GM12878 (cell line): ENCODE results near the gene AP4B1. TPM values are rescaled to one million over a fixed set of nuclear protein-coding genes. Genes with fewer than 3 reads are reported as not detected.

Experiments used
- ATAC-seq: fragments of 200-7000 bp; cut with Tn5 transposase; 3 replicates; pipeline ENCODE4 v1.9.1; 2020; ENCODE audit warnings: mild to moderate bottlenecking, moderate library complexity
- BruUV-seq: library from RNA; stranded (reverse); fragments of 400-500 nt; replicated peaks from 2 replicates; lab custom pipeline; 2021; lab: Mats Ljungman, UMichigan
- CTCF ChIA-PET: fragments of 300-600 bp; sonication (Branson Sonifier 250); formaldehyde crosslinking; extraction: SDS; loops from one replicate; lab custom pipeline; 2021; ENCODE audit warnings: inconsistent platforms; lab: Yijun Ruan, JAX
- POLR2A ChIA-PET: fragments of 350-600 bp; formaldehyde crosslinking; extraction: SDS; loops from one replicate; lab custom pipeline; 2021; ENCODE audit warnings: inconsistent platforms; lab: Charles Lee
- RAD21 ChIA-PET: fragments of 300-600 bp; sonication (Branson Sonifier 250); formaldehyde crosslinking; loops from one replicate; lab custom pipeline; 2023; ENCODE audit warnings: antibody characterized with exemption; ENCODE audit not compliant: unreplicated experiment; lab: Charles Lee
- SMC1A ChIA-PET: fragments of 300-600 bp; sonication (Branson Sonifier 250); formaldehyde crosslinking; loops from one replicate; lab custom pipeline; 2023; ENCODE audit not compliant: unreplicated experiment, uncharacterized antibody; lab: Charles Lee
- DNase-seq: peaks from one replicate; pipeline ENCODE4 v3.0.0-alpha.2; 2011; ENCODE audit warnings: low read depth, low spot score
- FAIRE-seq: peaks from 3 replicates; lab custom pipeline; 2011; peaks lifted over from hg19 to GRCh38; lab: Jason Lieb, UNC
- H2AFZ ChIP-seq: 2 replicates; pipeline ENCODE4 v1.6.0; 2011; ENCODE audit warnings: low read depth, low read length, control low read depth; ENCODE audit not compliant: control insufficient read depth
- H3K27ac ChIP-seq: 2 replicates; pipeline ENCODE4 v1.5.1; 2011; ENCODE audit warnings: control low read depth; ENCODE audit not compliant: control insufficient read depth, insufficient read depth
- H3K27me3 ChIP-seq, 2 experiments: replicated peaks in 1 of 2; 2 replicates each; pipeline versions ENCODE4 v1.6.0 to v1.6.1; 2011; ENCODE audit warnings: low read length in 1 of 2; ENCODE audit not compliant: control insufficient read depth in 2 of 2, insufficient read depth in 2 of 2
- H3K36me3 ChIP-seq, 2 experiments: 2 replicates each; pipeline ENCODE4 v1.5.1; 2011; ENCODE audit warnings: low read length in 1 of 2; ENCODE audit not compliant: control insufficient read depth in 2 of 2, insufficient read depth in 2 of 2
- H3K4me1 ChIP-seq: 2 replicates; pipeline ENCODE4 v1.6.1; 2011; ENCODE audit warnings: mild to moderate bottlenecking, low read length, moderate library complexity, mixed read lengths; ENCODE audit not compliant: control insufficient read depth, insufficient read depth
- H3K4me2 ChIP-seq: 2 replicates; pipeline ENCODE4 v1.6.0; 2011; ENCODE audit warnings: control low read depth; ENCODE audit not compliant: control insufficient read depth, insufficient read depth
- H3K4me3 ChIP-seq: fragments of 200-600 bp; sonication (generic); 2 replicates; pipeline ENCODE4 v1.5.1; 2016
- H3K79me2 ChIP-seq: 2 replicates; pipeline ENCODE4 v1.6.0; 2011; ENCODE audit warnings: low read length; ENCODE audit not compliant: control insufficient read depth, insufficient read depth
- H3K9ac ChIP-seq: 2 replicates; pipeline ENCODE4 v1.8.0; 2011; ENCODE audit warnings: low read length, control low read depth, mixed read lengths; ENCODE audit not compliant: control insufficient read depth, insufficient read depth
- H3K9me3 ChIP-seq: replicated peaks from 3 replicates; pipeline ENCODE4 v1.5.1; 2011; ENCODE audit warnings: mild to moderate bottlenecking, low read length; ENCODE audit not compliant: control insufficient read depth, insufficient read depth
- H4K20me1 ChIP-seq: 2 replicates; pipeline ENCODE4 v1.6.0; 2011; ENCODE audit not compliant: control insufficient read depth, insufficient read depth
- ATF7 ChIP-seq: fragments of 450-650 bp; IDR thresholded peaks from 2 replicates; pipeline ENCODE4 v1.6.1; 2016; ENCODE audit warnings: low read depth, mild to moderate bottlenecking
- DPF2 ChIP-seq: fragments of 450-650 bp; IDR thresholded peaks from 2 replicates; pipeline ENCODE4 v1.6.1; 2017; ENCODE audit warnings: mild to moderate bottlenecking
- IRF3 ChIP-seq: fragments of 450-650 bp; IDR thresholded peaks from 2 replicates; pipeline ENCODE4 v1.6.1; 2014; ENCODE audit warnings: mild to moderate bottlenecking
- MYB ChIP-seq: fragments of 150-350 bp; IDR thresholded peaks from 2 replicates; pipeline ENCODE4 v1.6.1; 2014; ENCODE audit warnings: mild to moderate bottlenecking, low read depth, low read length, borderline replicate concordance
- MYC ChIP-seq: IDR thresholded peaks from 2 replicates; pipeline ENCODE4 v1.6.1; 2011; ENCODE audit warnings: mild to moderate bottlenecking, low read length, moderate library complexity, inconsistent platforms; ENCODE audit not compliant: insufficient read depth, insufficient replicate concordance, insufficient read length, severe bottlenecking
- NFYB ChIP-seq: IDR thresholded peaks from 2 replicates; pipeline ENCODE4 v1.6.1; 2011; ENCODE audit warnings: low read depth, mild to moderate bottlenecking, low read length, improper control_type of control experiment, moderate library complexity; ENCODE audit not compliant: insufficient read depth
- POLR2A ChIP-seq: IDR thresholded peaks from 2 replicates; pipeline ENCODE4 v1.6.1; 2011; ENCODE audit warnings: low read depth, mild to moderate bottlenecking, low read length
- SMARCA5 ChIP-seq: fragments of 450-650 bp; IDR thresholded peaks from 2 replicates; pipeline ENCODE4 v1.6.1; 2017; ENCODE audit warnings: mild to moderate bottlenecking
- SUZ12 ChIP-seq: fragments of 200-600 bp; sonication (generic); IDR thresholded peaks from one replicate; pipeline ENCODE4 v1.6.1; 2018; ENCODE audit warnings: antibody characterized with exemption, mild to moderate bottlenecking; ENCODE audit not compliant: unreplicated experiment
- TARDBP ChIP-seq: IDR thresholded peaks from 2 replicates; pipeline ENCODE4 v1.6.1; 2016; ENCODE audit warnings: borderline replicate concordance
- ZNF207 ChIP-seq: fragments of 450-650 bp; IDR thresholded peaks from 2 replicates; pipeline ENCODE4 v1.6.1; 2014; ENCODE audit warnings: antibody characterized with exemption, mild to moderate bottlenecking, borderline replicate concordance
- ZZZ3 ChIP-seq: IDR thresholded peaks from 2 replicates; pipeline ENCODE4 v1.6.1; 2011; ENCODE audit warnings: low read depth; ENCODE audit not compliant: control insufficient read depth, insufficient read length
- whole genome bisulfite sequencing: methylation state at CpG from one replicate; pipeline ENCODE4 v1.1.6; 2016; ENCODE audit warnings: low lambda C conversion rate; ENCODE audit not compliant: insufficient replicate concordance, insufficient coverage; ENCODE audit errors: missing lambda C conversion rate; 5-methylcytosine and 5-hydroxymethylcytosine counted together
- in situ Hi-C: fragments of 300-500 bp; cut with MboI; formaldehyde crosslinking; loops from 9 replicates; pipeline ENCODE4 v1.14.3; 2018; ENCODE audit warnings: mixed read lengths
- intact Hi-C: fragments of 100-400 bp; cut with micrococcal nuclease; formaldehyde crosslinking; loops from one replicate; pipeline ENCODE4 v1.14.2; 2022; ENCODE audit not compliant: unreplicated experiment
- polyA plus RNA-seq, 11 experiments: library from polyadenylated mRNA; depleted of rRNA in 4 of 11; unstranded in 6 of 11; stranded (reverse) in 5 of 11; fragments of >200 nt; fragmentation: Nextera tagmentation in 4 of 11; fragmentation: Illumina TruSeq in 1 of 11; extraction: Ambion mirVana in 4 of 11; extraction: Trizol in 1 of 11; gene quantifications; 1 replicate in 1 of 11; 2 replicates in 10 of 11; pipeline versions ENCODE4 v1.2.1 to v1.2.3, GENCODE V29; 2011 to 2016; ENCODE audit warnings: inconsistent platforms in 2 of 11, missing spikeins in 2 of 11, low read depth in 1 of 11
- total RNA-seq, 4 experiments: library from RNA; depleted of rRNA in 3 of 4; stranded (reverse); fragments of >200 nt in 3 of 4; fragmentation: Illumina TruSeq in 1 of 4; extraction: Trizol in 1 of 4; gene quantifications; 2 replicates each; pipeline versions ENCODE4 v1.2.1 to v1.2.3, GENCODE V29; 2013 to 2021
- TF ChIP-seq, protein P1 (sequence below): fragments of 450-650 bp; IDR thresholded peaks from 2 replicates; pipeline ENCODE4 v1.6.1; 2017; ENCODE audit warnings: low read depth, mild to moderate bottlenecking, moderate library complexity
- TF ChIP-seq, protein P2 (sequence below): IDR thresholded peaks from 2 replicates; pipeline ENCODE4 v1.6.1; 2011; ENCODE audit warnings: mild to moderate bottlenecking, low read depth, low read length, moderate library complexity; ENCODE audit not compliant: insufficient replicate concordance

Gene AP4B1
- total and polyA plus RNA-seq, 10 of the 15 experiments (the other 5 are each of a cell fraction or from before 2014, with no cell fraction given), result 27.2 to 61.0 (median 33.0) TPM

DNA sequence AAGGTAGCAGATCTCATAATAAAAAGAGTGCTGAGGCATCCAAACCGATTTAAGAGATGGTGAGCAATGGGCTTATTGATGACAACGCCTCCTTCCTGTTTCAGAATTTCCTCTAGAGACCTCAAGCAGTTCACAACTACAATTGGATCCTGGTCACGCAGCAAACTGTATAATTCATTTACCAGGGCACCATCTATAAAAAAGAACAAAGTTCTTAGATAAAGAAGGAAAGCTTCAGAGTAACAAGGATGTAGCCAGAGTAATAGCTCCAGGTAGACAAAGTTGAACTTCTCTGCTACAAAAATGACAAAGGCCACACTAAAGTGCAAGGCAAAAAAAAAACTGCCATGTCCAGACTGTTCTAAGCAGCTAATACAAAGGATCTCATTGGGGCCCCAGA is 3.4 kb downstream of the AP4B1 start:
- no peaks in the 10 kb centered on the region for H4K20me1 ChIP-seq
- in situ Hi-C loops, result loop anchor here (5.0 kb wide), 1 partner anchor 64 kb away; no protein-coding TSS in a partner anchor
- peaks cover 3 to 12% of the 10 kb centered on the region in 2 experiments; a peak in 2 of 4 replicates for H3K36me3 ChIP-seq
- FAIRE-seq (no peak), DNase-seq (no peak), ATAC-seq (no peak)
- H3K4me3 ChIP-seq, result no peak overlapping the region
- H3K4me2 ChIP-seq, result no peak overlapping the region
- POLR2A ChIA-PET, result interaction anchor here (0.6 to 3.0 kb wide), 4 partner anchors 9 to 32 kb away, joined by 4 to 16 read pairs (median 5); no protein-coding TSS in a partner anchor
- peaks cover 31% of the 10 kb centered on the region for H3K79me2 ChIP-seq
- no peaks in the 10 kb centered on the region for H3K9me3 ChIP-seq
- CTCF ChIA-PET, result interaction anchor here (0.8 to 7.7 kb wide), 7 partner anchors 14 to 67 kb away, joined by 4 to 79 read pairs (median 44); partner anchors contain the start of genes BCL2L15 and HIPK1
- RAD21 ChIA-PET, result interaction anchor here (1.1 to 4.6 kb wide), 6 partner anchors 22 to 42 kb away, joined by 3 to 19 read pairs (median 4); no protein-coding TSS in a partner anchor
- WGBS, result 57% methylated on average over 3 of the region's 3 CpGs
- SMC1A ChIA-PET, result interaction anchor here (0.9 to 7.9 kb wide), 8 partner anchors 12 to 84 kb away, joined by 3 to 205 read pairs (median 18); partner anchors contain the start of genes BCL2L15 and HIPK1
- TF ChIP-seq SMARCA5 (no peak), ZZZ3 (no peak), ATF7 (no peak), TARDBP (no peak), NFYB (no peak), MYC (no peak), IRF3 (no peak), SUZ12 (no peak), POLR2A (no peak), MYB (no peak), DPF2 (no peak), ZNF207 (no peak)
- TF ChIP-seq, protein P1, sequence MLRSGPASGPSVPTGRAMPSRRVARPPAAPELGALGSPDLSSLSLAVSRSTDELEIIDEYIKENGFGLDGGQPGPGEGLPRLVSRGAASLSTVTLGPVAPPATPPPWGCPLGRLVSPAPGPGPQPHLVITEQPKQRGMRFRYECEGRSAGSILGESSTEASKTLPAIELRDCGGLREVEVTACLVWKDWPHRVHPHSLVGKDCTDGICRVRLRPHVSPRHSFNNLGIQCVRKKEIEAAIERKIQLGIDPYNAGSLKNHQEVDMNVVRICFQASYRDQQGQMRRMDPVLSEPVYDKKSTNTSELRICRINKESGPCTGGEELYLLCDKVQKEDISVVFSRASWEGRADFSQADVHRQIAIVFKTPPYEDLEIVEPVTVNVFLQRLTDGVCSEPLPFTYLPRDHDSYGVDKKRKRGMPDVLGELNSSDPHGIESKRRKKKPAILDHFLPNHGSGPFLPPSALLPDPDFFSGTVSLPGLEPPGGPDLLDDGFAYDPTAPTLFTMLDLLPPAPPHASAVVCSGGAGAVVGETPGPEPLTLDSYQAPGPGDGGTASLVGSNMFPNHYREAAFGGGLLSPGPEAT, result no peak
- TF ChIP-seq, protein P2, sequence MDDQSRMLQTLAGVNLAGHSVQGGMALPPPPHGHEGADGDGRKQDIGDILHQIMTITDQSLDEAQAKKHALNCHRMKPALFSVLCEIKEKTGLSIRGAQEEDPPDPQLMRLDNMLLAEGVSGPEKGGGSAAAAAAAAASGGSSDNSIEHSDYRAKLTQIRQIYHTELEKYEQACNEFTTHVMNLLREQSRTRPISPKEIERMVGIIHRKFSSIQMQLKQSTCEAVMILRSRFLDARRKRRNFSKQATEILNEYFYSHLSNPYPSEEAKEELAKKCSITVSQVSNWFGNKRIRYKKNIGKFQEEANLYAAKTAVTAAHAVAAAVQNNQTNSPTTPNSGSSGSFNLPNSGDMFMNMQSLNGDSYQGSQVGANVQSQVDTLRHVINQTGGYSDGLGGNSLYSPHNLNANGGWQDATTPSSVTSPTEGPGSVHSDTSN, result no peak
- no peak overlapping the region for H3K9ac ChIP-seq
- no peaks in the 10 kb centered on the region for H3K27me3 ChIP-seq
- intact Hi-C loops, result loop anchor here (10.0 kb wide), 1 partner anchor 146 kb away; the partner anchor contains the start of gene PHTF1
- no peaks in the 10 kb centered on the region for H3K4me1 ChIP-seq
- BruUV-seq, result no TSS peak
- no peak overlapping the region for H2AFZ ChIP-seq
- H3K27ac ChIP-seq, result no peak overlapping the region
